ENCODE data around the gene CD99.

Gene CD99

GRCh38 chrX:2701600-2701999 lies 10.5 kb downstream of the CD99 start:
- DNase-seq (ENCODE audit: insufficient read length, low spot score) (no peak), FAIRE-seq (no peak)
- no peak for TF ChIP-seq CTCF (IDR thresholded peaks at IDR 0.05; ENCODE audit: insufficient read depth, missing control alignments)

GRCh38 chrX:2703991-2704369 lies 12.9 kb downstream of the CD99 start:
- TF ChIP-seq CTCF (IDR thresholded peaks at IDR 0.05; ENCODE audit: insufficient read depth, missing control alignments): no peak
- no peak for FAIRE-seq
- no peak for DNase-seq (ENCODE audit: insufficient read length, low spot score)

- DNase-seq (ENCODE audit: insufficient read length, low spot score) (no peak), FAIRE-seq (no peak)
- TF ChIP-seq CTCF (IDR thresholded peaks at IDR 0.05; ENCODE audit: insufficient read depth, missing control alignments): no peak
These were observed 14.1 kb downstream of the CD99 start for GRCh38 chrX:2705046-2705832.

- no peak for TF ChIP-seq CTCF (IDR thresholded peaks at IDR 0.05; ENCODE audit: insufficient read depth, missing control alignments)
- DNase-seq (ENCODE audit: insufficient read length, low spot score) (no peak), FAIRE-seq (no peak)
These were observed 16.3 kb downstream of the CD99 start for GRCh38 chrX:2707334-2707760.

- no peak for TF ChIP-seq CTCF (IDR thresholded peaks at IDR 0.05; ENCODE audit: insufficient read depth, missing control alignments)
- FAIRE-seq (no peak), DNase-seq (ENCODE audit: insufficient read length, low spot score) (no peak)
These were observed 16.9 kb downstream of the CD99 start for GRCh38 chrX:2708021-2708420.

- DNase-seq (ENCODE audit: insufficient read length, low spot score): no peak
- TF ChIP-seq CTCF (IDR thresholded peaks at IDR 0.05; ENCODE audit: insufficient read depth, missing control alignments): no peak
- FAIRE-seq: no peak
These were observed 17.6 kb downstream of the CD99 start for GRCh38 chrX:2708592-2709188.

- FAIRE-seq: no peak
- no peak for DNase-seq (ENCODE audit: insufficient read length, low spot score)
These were observed 18.5 kb downstream of the CD99 start for GRCh38 chrX:2709556-2709955.

More at GRCh38 chrX:2709556-2709955, 18.5 kb downstream of the CD99 start:
- TF ChIP-seq CTCF (IDR thresholded peaks at IDR 0.05; ENCODE audit: insufficient read depth, missing control alignments): no peak

Measured in D721Med (cell line).